ENCODE data around the gene NAB1.

NAB1 gene

GRCh38 chr2:190646780-190647522 is 1.9 kb upstream of the NAB1 start:
- Histone ChIP-seq H3K27me3 (ENCODE audit: control insufficient read depth, insufficient read depth, low read length) (no peaks in the 10 kb centered on the region), H3K27ac (ENCODE audit: low read depth, low read length) (no peak overlapping the region), H3K36me3 (ENCODE audit: control insufficient read depth, insufficient read depth, low read length) (no peaks in the 10 kb centered on the region), H3K9ac (ENCODE audit: low read length) (no peak overlapping the region), H3K4me1 (ENCODE audit: control insufficient read depth, insufficient read depth, low read length) (no peaks in the 10 kb centered on the region), H3K4me3 (ENCODE audit: low read length) (no peak overlapping the region)

- H3K4me1 ChIP-seq (ENCODE audit: control insufficient read depth, insufficient read depth, low read length), result no peaks in the 10 kb centered on the region
- no peaks in the 10 kb centered on the region for H3K36me3 ChIP-seq (ENCODE audit: control insufficient read depth, insufficient read depth, low read length)
- H3K4me3 ChIP-seq (ENCODE audit: low read length), result peak overlapping the region; percentile 72
- H3K27me3 ChIP-seq (ENCODE audit: control insufficient read depth, insufficient read depth, low read length), result no peaks in the 10 kb centered on the region
- H3K9ac ChIP-seq (ENCODE audit: low read length), result peak overlapping the region; percentile 16
- H3K27ac ChIP-seq (ENCODE audit: low read depth, low read length), result peak overlapping the region; percentile 86
These were observed 421 bp upstream of the NAB1 start for GRCh38 chr2:190648289-190649034.

DNA sequence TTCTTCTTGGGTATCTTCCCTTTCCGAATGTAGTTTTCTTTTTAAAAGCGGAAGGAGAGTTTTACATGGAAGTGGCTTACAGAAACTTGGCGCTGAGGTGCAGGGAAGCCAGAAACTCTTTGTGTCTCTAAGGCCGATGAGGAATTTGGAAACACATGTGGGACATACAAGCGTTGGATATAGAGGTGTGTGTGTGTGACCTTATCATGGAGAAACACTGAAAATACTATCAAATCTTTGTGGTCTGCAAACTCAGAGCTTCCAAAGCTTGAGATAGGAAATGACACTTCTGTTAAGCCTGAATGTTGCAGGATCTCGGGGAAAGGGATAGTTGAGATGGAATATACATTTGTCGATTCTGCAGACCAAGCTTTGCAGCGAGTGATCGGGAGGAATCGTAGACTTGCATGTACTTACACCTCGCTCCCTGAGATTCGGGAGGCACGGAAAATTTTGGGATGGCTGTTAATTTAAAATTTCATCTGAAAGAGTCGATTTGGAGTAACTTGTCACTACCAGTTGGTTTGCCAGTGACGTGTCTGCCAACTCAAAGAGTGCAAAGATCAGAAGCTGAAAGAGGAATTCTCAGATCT is 1.0 kb downstream of the NAB1 start:
- no peaks in the 10 kb centered on the region for H3K27me3 ChIP-seq (ENCODE audit: control insufficient read depth, insufficient read depth, low read length)
- no peaks in the 10 kb centered on the region for H3K36me3 ChIP-seq (ENCODE audit: control insufficient read depth, insufficient read depth, low read length)
- peaks cover 3% of the 10 kb centered on the region for H3K4me1 ChIP-seq (ENCODE audit: control insufficient read depth, insufficient read depth, low read length)
- peak overlapping the region; percentile 93 for H3K27ac ChIP-seq (ENCODE audit: low read depth, low read length)
- no peak overlapping the region for H3K9ac ChIP-seq (ENCODE audit: low read length)
- H3K4me3 ChIP-seq (ENCODE audit: low read length), result peak overlapping the region; percentile 68

DNA sequence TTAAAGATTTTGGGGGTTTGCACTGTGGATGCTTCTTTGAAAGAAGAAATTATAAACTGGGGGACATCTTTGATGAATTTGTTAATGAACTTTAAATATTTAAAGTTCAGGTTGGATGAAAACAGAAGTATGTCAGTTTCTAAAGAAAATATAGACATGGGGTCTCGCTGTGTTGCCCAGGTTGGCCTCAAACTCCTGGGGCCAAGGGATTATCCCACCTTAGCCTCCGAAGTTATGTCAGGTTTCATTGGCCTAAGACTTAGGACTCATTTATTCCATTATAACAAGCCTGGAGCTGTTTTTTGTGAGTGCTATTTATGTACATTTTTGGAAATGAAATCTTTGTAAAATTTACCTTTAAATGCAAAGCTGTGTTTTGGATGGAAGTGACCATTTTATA is 2.5 kb downstream of the NAB1 start:
- H3K9ac ChIP-seq (ENCODE audit: low read length), result no peak overlapping the region
- no peaks in the 10 kb centered on the region for H3K27me3 ChIP-seq (ENCODE audit: control insufficient read depth, insufficient read depth, low read length)
- H3K4me3 ChIP-seq (ENCODE audit: low read length), result no peak overlapping the region
- no peak overlapping the region for H3K27ac ChIP-seq (ENCODE audit: low read depth, low read length)
- H3K4me1 ChIP-seq (ENCODE audit: control insufficient read depth, insufficient read depth, low read length), result peaks cover 11% of the 10 kb centered on the region
- H3K36me3 ChIP-seq (ENCODE audit: control insufficient read depth, insufficient read depth, low read length), result no peaks in the 10 kb centered on the region

GRCh38 chr2:190653231-190653630 is 4.3 kb downstream of the NAB1 start:
- Histone ChIP-seq H3K36me3 (ENCODE audit: control insufficient read depth, insufficient read depth, low read length) (no peaks in the 10 kb centered on the region), H3K27me3 (ENCODE audit: control insufficient read depth, insufficient read depth, low read length) (no peaks in the 10 kb centered on the region), H3K9ac (ENCODE audit: low read length) (no peak overlapping the region), H3K4me3 (ENCODE audit: low read length) (no peak overlapping the region), H3K4me1 (ENCODE audit: control insufficient read depth, insufficient read depth, low read length) (peaks cover 24% of the 10 kb centered on the region), H3K27ac (ENCODE audit: low read depth, low read length) (no peak overlapping the region)

DNA sequence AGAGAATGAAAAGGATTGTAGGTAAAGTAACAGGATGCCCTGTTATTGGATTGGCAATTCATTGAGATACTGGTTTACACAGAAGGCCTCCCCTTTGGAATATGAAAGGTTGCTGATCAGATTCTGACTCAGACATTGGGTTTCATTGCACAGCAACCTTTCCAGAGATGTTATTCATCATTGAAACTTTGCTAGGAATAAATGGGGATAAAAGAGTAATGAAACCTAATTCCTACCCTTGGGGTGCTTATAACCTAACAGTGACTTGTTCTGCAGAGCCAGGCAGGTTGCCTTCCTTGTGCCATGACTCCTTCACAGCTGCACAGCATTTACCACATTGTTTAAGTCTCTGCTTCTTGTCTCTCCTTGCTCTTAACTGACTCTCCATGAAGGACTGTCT is 5.0 kb downstream of the NAB1 start:
- peaks cover 29% of the 10 kb centered on the region for H3K4me1 ChIP-seq (ENCODE audit: control insufficient read depth, insufficient read depth, low read length)

DNA sequence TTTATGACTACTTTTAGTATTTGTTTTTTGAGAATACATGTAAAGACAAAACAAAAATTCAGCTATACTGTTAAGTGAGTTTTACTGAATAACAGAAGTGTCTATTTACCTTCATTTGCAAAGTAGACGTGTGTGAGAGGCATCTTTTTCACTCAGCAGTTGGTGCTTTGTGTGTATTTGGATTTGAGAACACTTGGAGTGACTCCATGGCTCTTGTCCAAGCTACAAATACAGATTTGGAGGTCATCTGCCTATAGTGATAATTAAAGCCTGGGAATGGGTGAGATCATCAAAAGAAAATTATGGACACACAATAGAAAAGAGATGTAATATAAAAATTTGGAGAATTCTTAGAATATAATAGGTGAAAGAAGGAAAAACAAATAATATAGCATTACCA is 6.2 kb downstream of the NAB1 start:
- H3K36me3 ChIP-seq (ENCODE audit: control insufficient read depth, insufficient read depth, low read length), result no peaks in the 10 kb centered on the region
- H3K9ac ChIP-seq (ENCODE audit: low read length), result no peak overlapping the region
- H3K27me3 ChIP-seq (ENCODE audit: control insufficient read depth, insufficient read depth, low read length), result no peaks in the 10 kb centered on the region
- peak overlapping the region; percentile 28 for H3K27ac ChIP-seq (ENCODE audit: low read depth, low read length)
- peaks cover 29% of the 10 kb centered on the region for H3K4me1 ChIP-seq (ENCODE audit: control insufficient read depth, insufficient read depth, low read length)
- H3K4me3 ChIP-seq (ENCODE audit: low read length), result no peak overlapping the region

More for the DNA sequence above, 5.0 kb downstream of the NAB1 start:
- H3K4me3 ChIP-seq (ENCODE audit: low read length), result no peak overlapping the region
- no peaks in the 10 kb centered on the region for H3K36me3 ChIP-seq (ENCODE audit: control insufficient read depth, insufficient read depth, low read length)
- H3K9ac ChIP-seq (ENCODE audit: low read length), result no peak overlapping the region
- H3K27me3 ChIP-seq (ENCODE audit: control insufficient read depth, insufficient read depth, low read length), result no peaks in the 10 kb centered on the region
- H3K27ac ChIP-seq (ENCODE audit: low read depth, low read length), result no peak overlapping the region

- H3K9ac ChIP-seq (ENCODE audit: low read length), result no peak overlapping the region
- H3K4me3 ChIP-seq (ENCODE audit: low read length), result no peak overlapping the region
- H3K36me3 ChIP-seq (ENCODE audit: control insufficient read depth, insufficient read depth, low read length), result no peaks in the 10 kb centered on the region
- H3K27me3 ChIP-seq (ENCODE audit: control insufficient read depth, insufficient read depth, low read length), result no peaks in the 10 kb centered on the region
- H3K4me1 ChIP-seq (ENCODE audit: control insufficient read depth, insufficient read depth, low read length), result peaks cover 29% of the 10 kb centered on the region
- H3K27ac ChIP-seq (ENCODE audit: low read depth, low read length), result peak overlapping the region; percentile 28
These were observed 6.7 kb downstream of the NAB1 start for GRCh38 chr2:190655570-190655969.

- H3K36me3 ChIP-seq (ENCODE audit: control insufficient read depth, insufficient read depth, low read length), result no peaks in the 10 kb centered on the region
- H3K27ac ChIP-seq (ENCODE audit: low read depth, low read length), result no peak overlapping the region
- no peak overlapping the region for H3K4me3 ChIP-seq (ENCODE audit: low read length)
- peaks cover 29% of the 10 kb centered on the region for H3K4me1 ChIP-seq (ENCODE audit: control insufficient read depth, insufficient read depth, low read length)
- H3K9ac ChIP-seq (ENCODE audit: low read length), result no peak overlapping the region
- H3K27me3 ChIP-seq (ENCODE audit: control insufficient read depth, insufficient read depth, low read length), result no peaks in the 10 kb centered on the region
These were observed 7.4 kb downstream of the NAB1 start for GRCh38 chr2:190656301-190656700.

DNA sequence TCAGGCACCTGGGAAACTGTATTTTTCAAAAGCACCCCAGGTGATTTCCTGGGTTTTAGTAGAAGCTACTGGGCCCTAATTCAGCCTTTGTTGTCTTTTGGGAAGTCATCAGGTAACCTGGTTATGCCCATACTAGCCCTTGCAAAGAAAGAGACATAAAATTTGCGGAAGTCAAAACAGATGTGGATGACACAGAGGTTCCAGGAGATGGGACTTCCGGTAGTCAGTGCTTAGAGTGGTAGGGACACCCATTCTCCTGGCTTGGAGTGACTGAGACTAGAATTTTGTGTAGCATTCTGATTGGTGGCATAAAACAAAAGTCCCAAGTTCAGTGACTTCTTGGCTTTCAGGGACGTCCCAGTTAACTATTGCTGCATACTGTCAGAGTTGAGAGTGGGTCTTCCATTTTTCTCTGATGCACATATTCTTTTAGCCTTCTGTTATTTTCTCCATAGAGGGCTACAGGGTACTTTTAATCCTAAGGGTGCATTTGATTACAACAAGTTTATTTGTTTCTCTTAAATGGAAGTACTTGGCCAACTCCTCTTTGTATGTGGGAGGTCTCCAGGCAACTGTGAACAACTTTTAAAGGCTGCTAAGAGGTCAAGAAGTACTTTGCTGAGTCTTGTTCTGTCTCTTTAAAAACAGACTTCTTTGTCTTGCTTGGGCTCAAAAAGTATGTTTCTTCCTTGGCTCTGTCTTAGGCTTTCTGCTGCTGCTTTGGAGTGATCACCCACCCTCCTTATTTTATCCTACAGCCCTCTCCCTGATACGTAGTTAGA is 8.8 kb downstream of the NAB1 start:
- no peaks in the 10 kb centered on the region for H3K36me3 ChIP-seq (ENCODE audit: control insufficient read depth, insufficient read depth, low read length)
- H3K4me3 ChIP-seq (ENCODE audit: low read length), result no peak overlapping the region
- no peaks in the 10 kb centered on the region for H3K27me3 ChIP-seq (ENCODE audit: control insufficient read depth, insufficient read depth, low read length)
- H3K27ac ChIP-seq (ENCODE audit: low read depth, low read length), result no peak overlapping the region
- peaks cover 32% of the 10 kb centered on the region for H3K4me1 ChIP-seq (ENCODE audit: control insufficient read depth, insufficient read depth, low read length)
- no peak overlapping the region for H3K9ac ChIP-seq (ENCODE audit: low read length)

GRCh38 chr2:190659553-190659952 is 10.7 kb downstream of the NAB1 start:
- no peaks in the 10 kb centered on the region for H3K36me3 ChIP-seq (ENCODE audit: control insufficient read depth, insufficient read depth, low read length)
- no peak overlapping the region for H3K9ac ChIP-seq (ENCODE audit: low read length)
- no peak overlapping the region for H3K4me3 ChIP-seq (ENCODE audit: low read length)
- H3K4me1 ChIP-seq (ENCODE audit: control insufficient read depth, insufficient read depth, low read length), result peaks cover 45% of the 10 kb centered on the region
- no peaks in the 10 kb centered on the region for H3K27me3 ChIP-seq (ENCODE audit: control insufficient read depth, insufficient read depth, low read length)
- no peak overlapping the region for H3K27ac ChIP-seq (ENCODE audit: low read depth, low read length)

DNA sequence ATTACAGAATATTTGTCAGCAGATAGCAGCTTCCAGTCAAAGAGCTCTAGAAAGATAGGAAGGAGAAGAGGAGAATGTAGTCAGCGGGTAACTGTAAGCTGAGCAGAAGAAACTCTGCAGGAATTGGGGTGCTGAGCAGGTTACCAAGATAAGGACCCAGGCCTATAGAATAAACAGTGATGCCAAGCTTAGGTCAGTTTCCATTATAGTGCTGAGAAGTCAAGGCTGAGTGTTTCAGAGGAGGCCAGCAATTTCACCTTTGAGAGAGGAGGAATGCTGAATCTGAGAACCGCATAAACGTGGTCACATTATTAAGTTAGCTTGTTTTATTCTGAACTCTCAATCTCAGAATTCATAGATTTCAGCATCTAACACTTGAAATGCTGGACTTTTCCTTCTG is 13.9 kb downstream of the NAB1 start:
- H3K4me3 ChIP-seq (ENCODE audit: low read length), result no peak overlapping the region
- no peak overlapping the region for H3K9ac ChIP-seq (ENCODE audit: low read length)
- no peaks in the 10 kb centered on the region for H3K36me3 ChIP-seq (ENCODE audit: control insufficient read depth, insufficient read depth, low read length)
- H3K27ac ChIP-seq (ENCODE audit: low read depth, low read length), result no peak overlapping the region
- peaks cover 25% of the 10 kb centered on the region for H3K4me1 ChIP-seq (ENCODE audit: control insufficient read depth, insufficient read depth, low read length)
- no peaks in the 10 kb centered on the region for H3K27me3 ChIP-seq (ENCODE audit: control insufficient read depth, insufficient read depth, low read length)
